Upper lobe of right lung (tissue), 1 donor: ENCODE measurements around the gene TTC21A. TPM values are rescaled to one million over a fixed set of nuclear protein-coding genes. Genes with fewer than 3 reads are reported as not detected.
"Not testable (repeated sequence)": the region's sequence is repeated elsewhere in the genome, so short reads cannot be mapped to it uniquely, and the experiment has no call there.

Source experiments
- ATAC-seq: fragments of 200-7000 bp; cut with Tn5 transposase; one replicate; pipeline ENCODE4 v1.9.1; 2020; ENCODE audit warnings: mild to moderate bottlenecking, moderate library complexity
- DNase-seq: peaks from one replicate; pipeline ENCODE4 v3.0.0-alpha.2; 2020
- H3K27ac ChIP-seq: fragments of 200-600 bp; one replicate; pipeline ENCODE4 v1.8.0; 2022
- H3K27me3 ChIP-seq: fragments of 200-600 bp; one replicate; pipeline ENCODE4 v1.8.0; 2022; ENCODE audit warnings: mild to moderate bottlenecking
- H3K36me3 ChIP-seq: fragments of 200-600 bp; one replicate; pipeline ENCODE4 v1.8.0; 2022
- H3K4me1 ChIP-seq: fragments of 200-600 bp; one replicate; pipeline ENCODE4 v1.8.0; 2022
- H3K4me3 ChIP-seq: fragments of 200-600 bp; one replicate; pipeline ENCODE4 v1.8.0; 2022; ENCODE audit warnings: mild to moderate bottlenecking
- H3K9me3 ChIP-seq: fragments of 200-600 bp; one replicate; pipeline ENCODE4 v1.8.0; 2022
- intact Hi-C: fragments of 100-400 bp; cut with DNase I; formaldehyde crosslinking; loops from one replicate; pipeline ENCODE4 v1.11.0; 2022
- long read RNA-seq: library from polyadenylated mRNA; unstranded; transcript quantifications from one replicate; pipeline ENCODE4 v2.0.0, GENCODE V29; 2021
- total RNA-seq: library from RNA; stranded (reverse); fragmentation: NEBNext Ultra II Directional; extraction: Animal tissue kit (Norgen Biotek cat#: 25700); gene quantifications from one replicate; pipeline ENCODE4 v1.2.1, GENCODE V29; 2021
- TF ChIP-seq, protein P1 (sequence below): fragments of 200-600 bp; IDR thresholded peaks from one replicate; pipeline ENCODE4 v1.8.0; 2022; ENCODE audit warnings: antibody characterized with exemption
- donor health status: DM: no; HTN: yes; CAD: no; lungs with severe emphysema.

The TTC21A gene, protein sequence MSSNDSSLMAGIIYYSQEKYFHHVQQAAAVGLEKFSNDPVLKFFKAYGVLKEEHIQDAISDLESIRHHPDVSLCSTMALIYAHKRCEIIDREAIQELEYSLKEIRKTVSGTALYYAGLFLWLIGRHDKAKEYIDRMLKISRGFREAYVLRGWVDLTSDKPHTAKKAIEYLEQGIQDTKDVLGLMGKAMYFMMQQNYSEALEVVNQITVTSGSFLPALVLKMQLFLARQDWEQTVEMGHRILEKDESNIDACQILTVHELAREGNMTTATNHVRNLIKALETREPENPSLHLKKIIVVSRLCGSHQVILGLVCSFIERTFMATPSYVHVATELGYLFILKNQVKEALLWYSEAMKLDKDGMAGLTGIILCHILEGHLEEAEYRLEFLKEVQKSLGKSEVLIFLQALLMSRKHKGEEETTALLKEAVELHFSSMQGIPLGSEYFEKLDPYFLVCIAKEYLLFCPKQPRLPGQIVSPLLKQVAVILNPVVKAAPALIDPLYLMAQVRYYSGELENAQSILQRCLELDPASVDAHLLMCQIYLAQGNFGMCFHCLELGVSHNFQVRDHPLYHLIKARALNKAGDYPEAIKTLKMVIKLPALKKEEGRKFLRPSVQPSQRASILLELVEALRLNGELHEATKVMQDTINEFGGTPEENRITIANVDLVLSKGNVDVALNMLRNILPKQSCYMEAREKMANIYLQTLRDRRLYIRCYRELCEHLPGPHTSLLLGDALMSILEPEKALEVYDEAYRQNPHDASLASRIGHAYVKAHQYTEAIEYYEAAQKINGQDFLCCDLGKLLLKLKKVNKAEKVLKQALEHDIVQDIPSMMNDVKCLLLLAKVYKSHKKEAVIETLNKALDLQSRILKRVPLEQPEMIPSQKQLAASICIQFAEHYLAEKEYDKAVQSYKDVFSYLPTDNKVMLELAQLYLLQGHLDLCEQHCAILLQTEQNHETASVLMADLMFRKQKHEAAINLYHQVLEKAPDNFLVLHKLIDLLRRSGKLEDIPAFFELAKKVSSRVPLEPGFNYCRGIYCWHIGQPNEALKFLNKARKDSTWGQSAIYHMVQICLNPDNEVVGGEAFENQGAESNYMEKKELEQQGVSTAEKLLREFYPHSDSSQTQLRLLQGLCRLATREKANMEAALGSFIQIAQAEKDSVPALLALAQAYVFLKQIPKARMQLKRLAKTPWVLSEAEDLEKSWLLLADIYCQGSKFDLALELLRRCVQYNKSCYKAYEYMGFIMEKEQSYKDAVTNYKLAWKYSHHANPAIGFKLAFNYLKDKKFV (N-terminal part only)
- total RNA-seq = 11.6 TPM
- long read RNA-seq, partial matches to known transcripts = 1 of 10 reads
- long read RNA-seq, other reads (novel, unspliced or antisense) = 5 of 10 reads

DNA sequence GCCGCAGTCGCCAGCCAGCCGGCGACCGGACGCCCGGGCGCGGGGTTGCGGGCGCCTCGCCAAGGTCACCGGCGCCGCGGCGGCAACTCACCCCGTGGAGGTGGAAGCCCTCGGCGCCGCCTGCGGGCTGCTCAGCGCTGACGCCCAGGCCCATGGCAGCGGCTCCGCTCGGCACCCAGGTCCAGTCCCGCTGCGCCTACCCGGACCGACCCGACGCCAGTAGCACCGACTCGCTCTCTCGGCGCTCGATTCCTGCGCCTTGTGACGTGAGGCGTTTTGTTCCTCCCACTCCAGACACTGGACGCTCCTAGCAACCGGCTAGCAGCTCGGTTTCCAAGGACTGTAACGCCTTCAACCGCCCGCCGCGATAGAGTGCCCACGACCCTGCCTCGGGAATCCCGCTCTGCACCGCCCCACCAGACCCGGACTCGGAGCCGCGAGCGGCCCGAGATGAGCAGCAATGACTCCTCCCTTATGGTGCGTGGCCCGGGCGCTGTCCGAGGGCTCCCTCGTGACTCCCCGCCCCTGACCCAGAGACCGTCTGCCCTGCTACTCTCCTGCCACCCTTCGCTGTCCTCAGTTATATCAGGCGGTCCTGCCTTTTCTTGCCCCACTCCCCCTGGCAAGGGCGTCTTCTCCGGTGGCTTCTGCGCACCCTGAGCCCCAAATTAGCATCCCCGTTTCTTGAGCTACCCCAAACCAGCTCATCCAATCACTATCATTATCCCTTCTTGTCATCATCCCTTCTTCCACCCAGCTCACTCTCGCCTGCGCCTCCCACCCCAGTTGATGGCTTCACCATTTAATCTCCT, at the start of gene TTC21A, which contains the start of gene GORASP1:
Gene TTC21A, plus strand, starts transcription at position 293 of the 812 bp plus-strand sequence. Its CDS starts 158 bp downstream, at position 451.
Gene GORASP1, minus strand, starts transcription at position 240 of the 812 bp plus-strand sequence. Its CDS starts 86 bp downstream, at position 154.
- H3K27me3 ChIP-seq = no peaks in the 10 kb centered on the region
- peak within 1 kb of the TSS; percentile 98 for H3K27ac ChIP-seq
- TF ChIP-seq, protein P1, sequence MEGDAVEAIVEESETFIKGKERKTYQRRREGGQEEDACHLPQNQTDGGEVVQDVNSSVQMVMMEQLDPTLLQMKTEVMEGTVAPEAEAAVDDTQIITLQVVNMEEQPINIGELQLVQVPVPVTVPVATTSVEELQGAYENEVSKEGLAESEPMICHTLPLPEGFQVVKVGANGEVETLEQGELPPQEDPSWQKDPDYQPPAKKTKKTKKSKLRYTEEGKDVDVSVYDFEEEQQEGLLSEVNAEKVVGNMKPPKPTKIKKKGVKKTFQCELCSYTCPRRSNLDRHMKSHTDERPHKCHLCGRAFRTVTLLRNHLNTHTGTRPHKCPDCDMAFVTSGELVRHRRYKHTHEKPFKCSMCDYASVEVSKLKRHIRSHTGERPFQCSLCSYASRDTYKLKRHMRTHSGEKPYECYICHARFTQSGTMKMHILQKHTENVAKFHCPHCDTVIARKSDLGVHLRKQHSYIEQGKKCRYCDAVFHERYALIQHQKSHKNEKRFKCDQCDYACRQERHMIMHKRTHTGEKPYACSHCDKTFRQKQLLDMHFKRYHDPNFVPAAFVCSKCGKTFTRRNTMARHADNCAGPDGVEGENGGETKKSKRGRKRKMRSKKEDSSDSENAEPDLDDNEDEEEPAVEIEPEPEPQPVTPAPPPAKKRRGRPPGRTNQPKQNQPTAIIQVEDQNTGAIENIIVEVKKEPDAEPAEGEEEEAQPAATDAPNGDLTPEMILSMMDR = no peak
- intact Hi-C loops = no loop called here
- H3K4me1 ChIP-seq = peaks cover 28% of the 10 kb centered on the region
- peak within 1 kb of the TSS; percentile 80 for H3K4me3 ChIP-seq
- no peaks in the 10 kb centered on the region for H3K36me3 ChIP-seq
- no peaks in the 10 kb centered on the region for H3K9me3 ChIP-seq
- peak; percentile 94 for DNase-seq
- peak; percentile 93 for ATAC-seq

DNA sequence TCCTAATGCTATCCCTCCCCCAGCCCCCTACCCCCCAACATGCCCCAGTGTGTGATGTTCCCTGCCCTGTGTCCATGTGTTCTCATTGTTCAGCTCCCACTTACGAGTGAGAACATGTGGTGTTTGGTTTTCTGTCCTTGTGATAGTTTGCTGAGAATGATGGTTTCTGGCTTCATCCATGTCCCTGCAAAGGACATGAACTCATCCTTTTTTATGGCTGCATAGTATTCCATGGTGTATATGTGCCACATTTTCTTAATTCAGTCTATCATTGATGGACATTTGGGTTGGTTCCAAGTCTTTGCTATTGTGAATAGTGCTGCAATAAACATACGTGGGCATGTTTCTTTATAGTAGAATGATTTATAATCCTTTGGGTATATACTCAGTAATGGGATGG, 46.3 kb upstream of the TTC21A start:
- DNase-seq, ATAC-seq, H3K27me3 ChIP-seq, H3K4me1 ChIP-seq, H3K9me3 ChIP-seq, H3K4me3 ChIP-seq, intact Hi-C loops, H3K36me3 ChIP-seq, H3K27ac ChIP-seq: not testable (repeated sequence)

DNA sequence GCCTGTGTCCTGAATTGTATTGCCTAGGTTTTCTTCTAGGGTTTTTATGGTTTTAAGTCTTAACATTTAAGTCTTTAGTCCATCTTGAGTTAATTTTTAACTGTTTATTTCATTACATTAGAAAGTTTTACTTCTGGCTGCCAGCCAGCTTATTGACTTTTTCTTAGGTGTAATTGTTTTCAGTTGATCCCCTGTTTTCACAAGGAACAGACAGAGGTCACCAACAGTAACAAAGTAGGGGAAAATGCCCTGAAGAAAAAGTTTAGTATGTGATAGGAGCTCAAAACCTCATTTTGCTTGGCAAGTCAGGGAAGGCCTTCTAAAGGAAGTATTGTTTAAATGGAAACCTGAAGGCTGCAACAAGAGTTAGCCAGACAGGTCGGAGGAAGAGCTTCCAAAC, 45.3 kb upstream of the TTC21A start:
- DNase-seq (no peak), ATAC-seq (no peak)
- Histone ChIP-seq H3K27me3 (no peaks in the 10 kb centered on the region), H3K4me3 (no peak overlapping the region), H3K36me3 (peaks cover 17% of the 10 kb centered on the region), H3K4me1 (no peaks in the 10 kb centered on the region), H3K27ac (no peak overlapping the region), H3K9me3 (no peaks in the 10 kb centered on the region)
- intact Hi-C loops = no loop called here
- TF ChIP-seq, protein P1 = no peak

DNA sequence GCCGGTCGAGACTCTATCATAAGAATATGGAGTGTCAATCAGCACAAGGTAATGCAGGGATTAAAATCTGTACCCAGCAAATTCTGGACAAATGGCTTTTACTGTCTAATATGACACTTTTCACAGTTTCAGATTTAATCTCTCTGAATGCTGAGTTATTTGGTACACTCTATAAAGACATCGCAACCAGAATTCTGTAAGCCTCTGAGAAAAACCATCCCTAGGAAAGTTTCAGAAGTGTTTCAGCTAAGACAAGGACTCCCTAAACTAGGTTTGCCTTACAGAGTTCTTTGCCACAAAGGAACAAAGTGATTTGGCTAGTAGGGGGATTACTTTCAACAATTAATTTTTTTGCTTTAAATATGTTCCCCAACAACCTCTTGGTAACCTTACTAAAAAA, 44.3 kb upstream of the TTC21A start:
- intact Hi-C loops = no loop called here
- DNase-seq (no peak), ATAC-seq (no peak)
- Histone ChIP-seq H3K36me3 (peaks cover 26% of the 10 kb centered on the region), H3K9me3 (no peaks in the 10 kb centered on the region), H3K27me3 (no peaks in the 10 kb centered on the region), H3K4me1 (no peaks in the 10 kb centered on the region), H3K4me3 (no peak overlapping the region), H3K27ac (no peak overlapping the region)
- TF ChIP-seq, protein P1 = no peak

DNA sequence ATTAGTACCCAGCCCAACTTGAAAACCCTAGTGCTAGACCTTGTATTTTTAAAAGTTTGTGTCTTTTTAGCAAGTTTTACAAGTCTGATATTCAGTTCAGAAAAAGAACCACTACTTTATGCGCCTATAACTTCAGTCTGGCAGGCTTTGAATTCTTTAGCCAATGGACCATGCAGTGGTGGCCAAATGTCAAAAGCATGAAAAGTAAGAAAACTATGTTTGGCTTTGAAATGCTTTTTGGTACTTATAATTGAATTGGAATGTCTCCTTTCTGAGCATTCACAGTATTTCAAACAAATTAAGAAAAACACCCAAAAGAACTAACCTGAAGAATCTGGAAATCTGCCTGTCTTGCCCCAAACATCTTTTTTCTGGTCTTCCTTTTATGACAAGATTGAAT, 42.8 kb upstream of the TTC21A start:
- Histone ChIP-seq H3K27me3 (no peaks in the 10 kb centered on the region), H3K27ac (no peak overlapping the region), H3K4me1 (no peaks in the 10 kb centered on the region), H3K36me3 (peaks cover 41% of the 10 kb centered on the region), H3K9me3 (no peaks in the 10 kb centered on the region), H3K4me3 (no peak overlapping the region)
- intact Hi-C loops = no loop called here
- ATAC-seq (no peak), DNase-seq (no peak)
- TF ChIP-seq, protein P1 = no peak
